ENCODE results near the gene CCM2. TPM values are rescaled to one million over a fixed set of nuclear protein-coding genes. Genes with fewer than 3 reads are reported as not detected.

The CCM2 gene
- total and polyA plus RNA-seq, 2 of the 8 experiments (the other 6 are each of a cell fraction or from before 2014, with no cell fraction given), result 31.6 to 41.2 TPM

- TF ChIP-seq CHD7 (IDR thresholded peaks at IDR 0.05; ENCODE audit: insufficient replicate concordance, low read length) (no peak), CREB1 (IDR thresholded peaks at IDR 0.05) (no peak), MAX (IDR thresholded peaks at IDR 0.05) (no peak), NRF1 (IDR thresholded peaks at IDR 0.05; ENCODE audit: low read depth, low read length) (no peak), JUND (IDR thresholded peaks at IDR 0.05; ENCODE audit: low read length) (no peak), MAFK (IDR thresholded peaks at IDR 0.05; ENCODE audit: low read depth, low read length) (no peak), CHD1 (IDR thresholded peaks at IDR 0.05; ENCODE audit: low read depth, low read length) (no peak), SAP30 (IDR thresholded peaks at IDR 0.05; ENCODE audit: insufficient read depth, insufficient replicate concordance, low read length) (no peak), ZNF274 (IDR thresholded peaks at IDR 0.05; ENCODE audit: borderline replicate concordance, extremely low read depth, low read length) (no peak), SIN3A (conservative IDR thresholded peaks at IDR 0.05 in 1 of 2, IDR thresholded peaks at IDR 0.05 in 1 of 2; ENCODE audit: low read depth in 1 of 2, low read length in 2 of 2) (no peak), TEAD4 (IDR thresholded peaks at IDR 0.05; ENCODE audit: low read depth, low read length) (no peak)
Measured at GRCh38 chr7:45100761-45101480, 100.9 kb downstream of the CCM2 start (continued).

Measured in H1 (cell line).